Fibroblast of mammary gland (primary cell): ENCODE data around the gene RCOR3.
A peak's percentile ranks its signal among the peaks of the same experiment; 100 is the strongest.

ENCODE experiments used
- DNase-seq: peaks from one replicate; pipeline ENCODE4 v3.0.0-alpha.2; 2010; ENCODE audit warnings: low read depth
- H3K4me3 ChIP-seq: 2 replicates; pipeline ENCODE4 v1.5.1; 2011; ENCODE audit warnings: low read depth, mild to moderate bottlenecking, low read length, moderate library complexity; ENCODE audit not compliant: control insufficient read depth
- TF ChIP-seq, protein P1 (sequence below): conservative IDR thresholded peaks from 2 replicates; pipeline ENCODE4 v1.5.1; 2011; ENCODE audit warnings: low read depth, low read length, inconsistent platforms; ENCODE audit not compliant: control insufficient read depth, insufficient read depth

The RCOR3 gene

DNA sequence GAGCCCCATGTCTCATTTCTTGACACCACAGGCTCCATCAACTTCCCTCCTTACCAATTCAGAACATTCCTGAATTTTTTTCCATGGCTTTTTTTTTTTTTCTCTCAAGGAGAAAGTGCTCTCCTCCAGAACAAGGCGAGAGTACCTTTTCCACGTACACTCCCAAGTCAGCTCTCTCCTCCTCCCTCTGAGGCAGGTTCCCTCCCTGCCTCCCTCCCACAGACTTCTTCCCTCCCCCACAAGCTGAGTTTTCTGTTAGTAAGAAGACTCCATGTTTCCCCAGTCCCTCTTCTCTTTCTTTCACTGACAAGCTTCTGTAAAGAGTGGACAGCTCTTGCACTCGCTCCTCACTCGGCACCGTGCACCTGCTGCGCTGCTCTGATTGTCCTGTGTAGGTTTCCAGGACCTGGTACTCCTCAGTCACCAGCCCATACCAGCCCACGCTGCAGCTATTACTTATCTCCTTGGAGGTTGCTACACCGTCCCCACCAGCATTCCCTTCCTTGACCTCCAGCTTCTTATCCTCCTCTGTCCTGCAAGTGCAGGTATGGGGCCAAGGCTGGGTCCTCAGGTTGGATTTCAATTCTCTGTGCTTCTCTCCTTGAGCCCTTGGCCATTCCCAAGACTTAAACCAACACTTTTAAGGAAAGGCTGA, 71.2 kb downstream of the RCOR3 start:
- TF ChIP-seq, protein P1, sequence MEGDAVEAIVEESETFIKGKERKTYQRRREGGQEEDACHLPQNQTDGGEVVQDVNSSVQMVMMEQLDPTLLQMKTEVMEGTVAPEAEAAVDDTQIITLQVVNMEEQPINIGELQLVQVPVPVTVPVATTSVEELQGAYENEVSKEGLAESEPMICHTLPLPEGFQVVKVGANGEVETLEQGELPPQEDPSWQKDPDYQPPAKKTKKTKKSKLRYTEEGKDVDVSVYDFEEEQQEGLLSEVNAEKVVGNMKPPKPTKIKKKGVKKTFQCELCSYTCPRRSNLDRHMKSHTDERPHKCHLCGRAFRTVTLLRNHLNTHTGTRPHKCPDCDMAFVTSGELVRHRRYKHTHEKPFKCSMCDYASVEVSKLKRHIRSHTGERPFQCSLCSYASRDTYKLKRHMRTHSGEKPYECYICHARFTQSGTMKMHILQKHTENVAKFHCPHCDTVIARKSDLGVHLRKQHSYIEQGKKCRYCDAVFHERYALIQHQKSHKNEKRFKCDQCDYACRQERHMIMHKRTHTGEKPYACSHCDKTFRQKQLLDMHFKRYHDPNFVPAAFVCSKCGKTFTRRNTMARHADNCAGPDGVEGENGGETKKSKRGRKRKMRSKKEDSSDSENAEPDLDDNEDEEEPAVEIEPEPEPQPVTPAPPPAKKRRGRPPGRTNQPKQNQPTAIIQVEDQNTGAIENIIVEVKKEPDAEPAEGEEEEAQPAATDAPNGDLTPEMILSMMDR = no peak
- no peak for DNase-seq
- no peak overlapping the region for H3K4me3 ChIP-seq

DNA sequence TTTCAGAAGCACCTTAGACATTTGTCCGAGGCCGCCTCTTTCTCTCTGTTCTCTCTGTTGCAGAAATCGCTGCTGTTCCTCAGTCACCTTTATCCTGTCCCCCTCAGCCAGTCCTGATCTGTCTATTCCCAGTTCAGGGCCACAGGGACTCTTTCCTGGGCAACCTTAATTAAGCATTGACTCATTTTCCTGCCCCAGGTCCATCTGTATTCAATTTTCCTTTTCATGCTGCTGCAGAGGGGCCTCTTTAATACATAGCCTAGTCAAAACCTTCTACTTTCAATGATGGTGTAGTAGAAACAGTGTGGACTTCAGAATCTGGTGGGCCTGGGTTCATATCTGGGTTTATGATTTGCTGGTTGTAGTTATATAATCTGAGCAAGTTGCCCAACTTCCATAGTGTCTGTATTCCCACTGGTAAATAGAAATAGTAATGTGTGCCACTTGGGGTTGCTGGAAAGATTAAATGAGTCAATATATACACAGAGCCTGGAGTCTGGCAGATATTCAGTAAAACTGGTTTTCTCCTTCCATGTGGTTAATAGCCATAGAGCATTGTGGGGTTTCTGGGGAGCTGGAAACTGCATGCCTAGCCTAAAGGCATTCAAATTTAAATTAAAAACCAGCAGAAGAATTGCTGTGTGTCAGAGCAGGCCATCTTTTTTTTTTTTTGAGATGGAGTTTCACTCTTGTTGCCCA, 72.0 kb downstream of the RCOR3 start:
- no peak overlapping the region for H3K4me3 ChIP-seq
- peak; percentile 62 for DNase-seq
- TF ChIP-seq, protein P1 = no peak

DNA sequence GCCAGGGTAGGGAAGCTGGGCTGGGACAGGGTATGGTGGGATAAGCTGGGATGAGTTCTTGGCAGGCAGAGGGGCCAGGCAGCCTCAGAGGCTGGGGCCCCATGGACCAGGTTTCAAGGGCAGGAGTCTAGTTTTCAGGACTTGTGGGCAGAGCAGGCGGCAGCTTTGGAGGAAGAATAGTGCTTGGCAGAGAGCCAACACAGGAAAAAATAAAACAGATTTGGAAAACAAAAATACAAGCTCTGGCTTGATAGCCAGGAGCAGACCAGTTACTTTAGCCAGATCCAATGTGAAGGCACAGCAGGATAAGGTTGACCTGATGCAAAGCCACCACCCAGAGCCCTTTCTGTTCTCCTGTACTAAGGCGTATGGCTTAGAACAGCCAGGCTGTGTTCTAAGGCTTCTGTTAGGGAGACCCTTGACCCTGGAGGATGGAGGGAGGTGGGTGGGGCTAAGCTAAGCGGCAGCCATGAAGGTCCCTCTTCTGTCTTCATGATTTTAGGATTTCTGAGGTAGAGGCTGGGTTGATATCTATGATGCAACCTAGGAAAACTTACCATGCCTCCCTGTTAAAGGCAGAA, 73.0 kb downstream of the RCOR3 start:
- TF ChIP-seq, protein P1 = no peak

DNA sequence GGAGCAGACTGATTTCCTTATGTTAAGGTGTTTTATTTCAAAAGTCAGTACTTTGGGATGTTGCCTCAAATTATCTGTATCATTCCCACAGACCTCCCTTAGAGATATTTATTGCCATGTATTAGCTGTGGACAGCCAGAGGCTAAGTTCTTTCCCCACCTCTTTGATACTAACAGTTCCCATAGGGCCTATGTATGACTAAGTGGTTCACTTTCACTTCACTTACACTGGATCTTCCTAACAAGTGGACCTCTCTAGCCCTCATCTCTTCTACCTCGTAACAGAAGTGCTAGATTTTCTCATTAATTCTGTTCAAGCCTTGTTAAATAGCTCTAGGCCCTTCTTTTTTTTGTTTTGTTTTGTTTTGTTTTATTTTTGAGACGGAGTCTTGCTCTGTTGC, 73.7 kb downstream of the RCOR3 start:
- peak; percentile 43 for DNase-seq
- TF ChIP-seq, protein P1 = no peak
- no peak overlapping the region for H3K4me3 ChIP-seq

More for the DNA sequence above, 73.0 kb downstream of the RCOR3 start:
- DNase-seq = no peak
- H3K4me3 ChIP-seq = no peak overlapping the region

DNA sequence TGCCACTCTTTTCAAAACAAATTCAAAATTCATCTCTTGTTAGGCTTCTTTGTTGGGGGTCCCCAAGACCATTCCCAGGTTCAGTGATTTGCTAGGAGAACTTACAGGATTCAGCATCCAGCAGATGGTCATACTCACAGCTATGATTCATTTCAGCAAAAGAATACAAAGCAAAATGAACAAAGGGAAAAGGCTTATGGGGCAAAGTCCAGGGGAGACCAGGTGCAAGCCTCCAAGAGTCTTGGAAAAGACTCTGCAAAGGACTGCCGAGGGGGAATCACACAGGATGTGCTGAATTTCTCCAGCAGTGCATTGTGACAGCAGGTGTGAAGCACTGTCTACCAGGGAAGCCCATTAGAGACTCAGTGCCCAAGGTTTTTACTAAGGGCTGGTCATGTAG, 74.7 kb downstream of the RCOR3 start:
- TF ChIP-seq, protein P1 = no peak
- H3K4me3 ChIP-seq = no peak overlapping the region
- no peak for DNase-seq

DNA sequence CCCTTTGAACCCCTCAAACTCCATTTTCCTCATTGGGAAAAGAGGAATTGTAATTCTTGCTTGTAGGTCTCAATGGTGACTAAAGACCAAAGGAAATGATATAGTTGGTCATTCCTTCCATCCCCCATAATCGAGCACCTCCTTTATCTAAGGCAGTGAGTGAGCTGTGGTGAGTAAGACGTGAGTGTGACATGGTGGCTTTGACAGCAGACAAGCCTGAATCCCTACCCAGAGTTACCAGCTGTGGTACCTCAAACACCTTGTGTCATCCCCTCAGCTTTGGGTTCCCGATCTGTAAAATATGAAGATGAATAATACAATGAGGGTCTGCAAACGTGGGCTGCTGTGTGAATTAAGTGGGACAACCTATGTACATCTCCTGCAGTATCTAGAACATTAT, 75.8 kb downstream of the RCOR3 start:
- TF ChIP-seq, protein P1 = no peak
- no peak overlapping the region for H3K4me3 ChIP-seq
- no peak for DNase-seq
